Left renal pelvis (tissue), 4 donors: ENCODE measurements around the gene TTC32. TPM values are rescaled to one million over a fixed set of nuclear protein-coding genes. Genes with fewer than 3 reads are reported as not detected.
A peak's percentile ranks its signal among the peaks of the same experiment; 100 is the strongest.
"Not testable (repeated sequence)": the region's sequence is repeated elsewhere in the genome, so short reads cannot be mapped to it uniquely, and the experiment has no call there.

Experiments used
- DNase-seq, 4 donors: peaks; one replicate each; pipeline ENCODE4 v3.0.0-alpha.2; 2013; ENCODE audit warnings: low read depth in 4 of 4, low spot score in 3 of 4
- polyA plus RNA-seq, 4 donors: library from polyadenylated mRNA; unstranded; fragments of 120-200 nt; gene quantifications; one replicate each; pipeline ENCODE4 v1.2.1, GENCODE V29; 2013; ENCODE audit not compliant: insufficient read length in 4 of 4

Gene TTC32
- polyA plus RNA-seq, 4 donors, result 25.8 to 53.2 (median 38.8) TPM

- DNase-seq, result peak in 2 of 4 donors; percentile 0 to 2
Observed at GRCh38 chr2:19899985-19900930, 1.5 kb downstream of the TTC32 start.

- no peak for DNase-seq
Observed at GRCh38 chr2:19898592-19899329, 3.0 kb downstream of the TTC32 start.

- DNase-seq, result no peak
Observed at GRCh38 chr2:19897623-19898245, 4.0 kb downstream of the TTC32 start.

DNA sequence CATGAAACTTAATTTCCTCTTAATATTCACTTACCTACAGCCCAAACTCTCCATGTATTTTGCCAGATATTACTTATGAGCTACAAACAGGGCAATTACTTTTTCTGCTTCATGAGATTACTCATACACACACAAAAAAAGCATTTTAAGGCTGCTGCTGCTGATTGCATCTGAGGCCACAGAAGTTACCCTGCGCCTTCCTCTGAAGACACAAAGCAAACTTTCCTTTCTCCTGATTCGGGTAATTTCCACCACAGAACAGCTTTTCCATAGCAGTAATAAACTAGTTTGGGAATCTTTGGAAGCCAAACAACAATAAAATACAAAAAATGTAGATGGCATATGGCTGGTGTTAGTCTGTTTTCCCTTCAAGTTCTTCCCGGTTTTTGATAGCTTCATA, 6.2 kb downstream of the TTC32 start:
- DNase-seq, result no peak

- no peak for DNase-seq
Observed at GRCh38 chr2:19894134-19894792, 7.5 kb downstream of the TTC32 start.

- DNase-seq, result no peak
Observed at GRCh38 chr2:19893520-19894133, 8.2 kb downstream of the TTC32 start.

GRCh38 chr2:19891971-19892370, 9.8 kb downstream of the TTC32 start:
- not testable (repeated sequence) for DNase-seq

- no peak for DNase-seq
Observed at GRCh38 chr2:19890104-19890503, 11.7 kb downstream of the TTC32 start.

- no peak for DNase-seq
Observed at GRCh38 chr2:19888831-19889230, 13.0 kb downstream of the TTC32 start.

GRCh38 chr2:19887510-19887909, 14.3 kb downstream of the TTC32 start:
- no peak for DNase-seq

- no peak for DNase-seq
Observed at GRCh38 chr2:19886261-19886660, 15.5 kb downstream of the TTC32 start.

DNA sequence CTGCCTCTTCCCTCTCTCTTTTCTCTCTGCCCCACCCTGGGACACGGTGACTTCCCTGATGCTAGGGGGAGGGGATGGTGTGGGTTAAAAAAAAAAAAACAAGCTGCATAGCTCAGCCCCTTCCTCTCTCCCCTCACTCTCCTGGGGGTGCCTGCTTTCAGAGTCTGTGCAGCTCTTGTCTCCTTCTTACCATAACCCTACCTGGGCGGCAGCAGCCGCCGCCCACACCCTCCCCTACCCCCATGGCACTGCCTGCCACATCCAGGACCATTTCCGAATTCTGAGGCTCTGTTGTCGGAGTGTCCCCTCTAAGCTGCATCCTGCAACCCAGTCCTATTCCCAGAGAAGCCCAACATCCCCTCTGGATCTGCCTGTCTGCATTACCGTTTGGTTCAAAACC, 16.0 kb downstream of the TTC32 start:
- DNase-seq, result no peak

DNA sequence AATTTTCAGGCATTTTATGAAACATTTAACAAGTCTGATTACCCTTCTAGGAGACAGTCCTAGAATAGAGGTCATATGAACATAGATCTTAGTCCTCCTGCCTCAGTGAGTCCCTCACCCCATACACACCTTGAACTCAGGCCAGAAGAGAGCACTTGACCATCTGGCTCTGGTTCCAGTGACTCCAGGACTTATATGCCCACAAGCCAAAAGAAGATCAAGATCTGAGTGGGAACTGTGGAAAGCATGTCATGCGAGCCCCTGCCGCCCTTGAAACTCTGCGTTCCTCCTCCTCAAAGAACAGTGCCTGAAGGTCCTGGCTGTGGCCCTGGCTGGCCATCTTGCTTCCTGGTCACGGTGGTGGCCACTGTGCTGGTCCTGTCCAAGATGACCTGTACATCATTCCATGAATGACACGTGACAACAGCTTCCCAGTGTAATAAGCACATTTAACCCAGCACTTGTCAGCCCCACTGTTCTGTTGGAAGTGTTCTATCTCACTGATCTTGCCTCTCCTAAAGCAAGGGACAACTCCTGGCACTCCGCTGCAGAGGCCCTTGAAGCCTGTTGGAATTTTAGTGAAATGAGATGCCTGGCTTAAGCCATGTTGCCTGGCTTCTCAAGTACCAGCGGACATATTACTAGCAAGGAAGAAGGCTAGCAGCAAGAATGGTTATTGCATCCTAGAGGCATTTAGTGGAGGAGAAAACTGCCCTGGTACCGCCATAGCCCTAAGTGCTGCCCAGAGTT, 17.6 kb downstream of the TTC32 start:
- no peak for DNase-seq

- DNase-seq, result no peak
Observed at GRCh38 chr2:19883486-19883885, 18.3 kb downstream of the TTC32 start.

- no peak for DNase-seq
Observed at GRCh38 chr2:19882286-19882685, 19.5 kb downstream of the TTC32 start.

DNA sequence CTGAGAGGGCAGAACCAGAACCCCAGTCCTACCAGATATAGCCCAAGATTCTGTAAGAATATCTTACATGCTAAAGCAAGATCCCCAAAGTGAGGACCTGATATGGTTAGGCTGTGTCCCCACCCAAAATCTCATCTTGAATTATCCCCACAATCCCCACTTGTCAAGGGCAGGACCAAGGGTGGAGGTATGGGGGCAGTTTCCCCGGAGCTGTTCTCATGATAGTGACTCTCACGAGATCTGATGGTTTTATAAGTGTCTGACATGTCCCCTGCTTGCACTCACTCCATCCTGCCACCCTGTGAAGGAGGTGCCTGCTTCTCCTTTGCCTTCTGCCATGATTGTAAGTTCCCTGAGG, 19.9 kb downstream of the TTC32 start:
- DNase-seq, result no peak

- DNase-seq, result no peak
Observed at GRCh38 chr2:19881221-19881907, 20.4 kb downstream of the TTC32 start.

GRCh38 chr2:19880191-19880590, 21.6 kb downstream of the TTC32 start:
- not testable (repeated sequence) for DNase-seq

DNA sequence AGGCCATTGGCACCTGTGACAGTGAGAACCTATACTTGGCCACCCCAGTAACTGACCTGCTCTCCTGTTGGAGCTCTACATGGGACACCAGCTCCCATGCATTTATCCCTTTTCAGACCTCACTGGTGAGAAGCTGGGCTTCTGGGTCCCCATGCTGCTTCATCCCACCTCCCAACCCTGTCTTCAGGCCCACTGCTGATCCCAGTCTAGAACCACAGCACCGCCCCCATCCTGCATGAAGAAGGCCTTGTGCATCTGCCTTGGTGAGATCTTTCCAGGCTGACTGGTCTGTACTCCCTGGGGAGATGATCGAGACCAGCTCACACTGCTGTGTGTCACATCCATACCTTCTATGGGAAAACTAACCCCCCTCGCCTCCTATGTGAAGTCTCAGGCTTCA, 22.7 kb downstream of the TTC32 start:
- DNase-seq, result no peak
